Astrocyte (in vitro differentiated cells and primary cell): ENCODE measurements around the gene POU2F1. TPM values are rescaled to one million over a fixed set of nuclear protein-coding genes. Genes with fewer than 3 reads are reported as not detected.

Experiments used
- DNase-seq: peaks from one replicate; pipeline ENCODE4 v3.0.0-alpha.2; 2010; ENCODE audit warnings: low read depth
- FAIRE-seq: peaks from 2 replicates; lab custom pipeline; 2011; peaks lifted over from hg19 to GRCh38; lab: Jason Lieb, UNC
- H2AFZ ChIP-seq: 2 replicates; pipeline ENCODE4 v1.6.0; 2012; ENCODE audit warnings: low read depth, low read length, inconsistent platforms
- H3K27ac ChIP-seq: 2 replicates; pipeline ENCODE4 v1.5.1; 2011; ENCODE audit warnings: low read depth, low read length, inconsistent platforms
- H3K27me3 ChIP-seq: 2 replicates; pipeline ENCODE4 v1.6.0; 2011; ENCODE audit warnings: low read length, inconsistent platforms; ENCODE audit not compliant: insufficient read depth
- H3K36me3 ChIP-seq: 2 replicates; pipeline ENCODE4 v1.5.1; 2011; ENCODE audit warnings: low read length, inconsistent platforms; ENCODE audit not compliant: insufficient read depth
- H3K4me1 ChIP-seq: 2 replicates; pipeline ENCODE4 v1.5.1; 2011; ENCODE audit warnings: low read length, inconsistent platforms; ENCODE audit not compliant: insufficient read depth
- H3K4me2 ChIP-seq: 2 replicates; pipeline ENCODE4 v1.6.0; 2012; ENCODE audit warnings: low read length, inconsistent platforms
- H3K4me3 ChIP-seq: 2 replicates; pipeline ENCODE4 v1.5.1; 2011; ENCODE audit warnings: low read depth, mild to moderate bottlenecking, low read length, inconsistent platforms; ENCODE audit not compliant: insufficient read depth
- H3K79me2 ChIP-seq: 2 replicates; pipeline ENCODE4 v1.6.0; 2012; ENCODE audit warnings: mild to moderate bottlenecking, low read length, inconsistent platforms; ENCODE audit not compliant: insufficient read depth
- H3K9ac ChIP-seq: 2 replicates; pipeline ENCODE4 v1.6.0; 2012; ENCODE audit warnings: mild to moderate bottlenecking, low read length, inconsistent platforms
- H3K9me3 ChIP-seq: 2 replicates; pipeline ENCODE4 v1.5.1; 2012; ENCODE audit warnings: low read depth, mild to moderate bottlenecking, low read length, inconsistent platforms; ENCODE audit not compliant: insufficient read depth
- H4K20me1 ChIP-seq: 2 replicates; pipeline ENCODE4 v1.6.0; 2012; ENCODE audit warnings: low read length, inconsistent platforms; ENCODE audit not compliant: insufficient read depth
- H3K27ac Mint-ChIP-seq: one replicate; pipeline ENCODE4 v1.8.0; 2021; ENCODE audit warnings: mild to moderate bottlenecking, mixed read lengths; ENCODE audit not compliant: unreplicated experiment
- H3K27me3 Mint-ChIP-seq: one replicate; pipeline ENCODE4 v1.8.0; 2021; ENCODE audit warnings: low read depth, mixed read lengths; ENCODE audit not compliant: unreplicated experiment
- H3K36me3 Mint-ChIP-seq: one replicate; pipeline ENCODE4 v1.8.0; 2021; ENCODE audit warnings: low read depth, mixed read lengths; ENCODE audit not compliant: unreplicated experiment
- H3K4me1 Mint-ChIP-seq: one replicate; pipeline ENCODE4 v1.8.0; 2021; ENCODE audit warnings: low read depth, mixed read lengths; ENCODE audit not compliant: unreplicated experiment
- H3K4me3 Mint-ChIP-seq: one replicate; pipeline ENCODE4 v1.8.0; 2021; ENCODE audit warnings: mild to moderate bottlenecking, moderate library complexity, mixed read lengths; ENCODE audit not compliant: unreplicated experiment
- H3K9me3 Mint-ChIP-seq: one replicate; pipeline ENCODE4 v1.8.0; 2021; ENCODE audit warnings: mild to moderate bottlenecking, mixed read lengths; ENCODE audit not compliant: unreplicated experiment
- EZH2 ChIP-seq: IDR thresholded peaks from 2 replicates; pipeline ENCODE4 v1.6.1; 2012; ENCODE audit warnings: mild to moderate bottlenecking, low read length, inconsistent platforms; ENCODE audit not compliant: insufficient read depth
- total RNA-seq: library from RNA; stranded (reverse); gene quantifications from 2 replicates; pipeline ENCODE4 v1.2.1, GENCODE V29; 2021
- TF ChIP-seq, protein P1 (sequence below): IDR thresholded peaks from 2 replicates; pipeline ENCODE4 v1.5.1; 2011; ENCODE audit warnings: low read depth, mild to moderate bottlenecking, inconsistent platforms, low read length, moderate library complexity; ENCODE audit not compliant: insufficient read depth

POU2F1 gene
- total RNA-seq, 1 donor from 2014 or later = 21.7 TPM

GRCh38 chr1:167440345-167440744, 219.7 kb downstream of the POU2F1 start:
- no peak overlapping the region for H3K4me3 ChIP-seq
- H3K27me3 ChIP-seq = peaks cover 10% of the 10 kb centered on the region
- no peaks in the 10 kb centered on the region for H3K9me3 ChIP-seq
- no peak overlapping the region for H3K9ac ChIP-seq
- Mint-ChIP-seq H3K36me3 (peaks cover 2% of the 10 kb centered on the region), H3K4me1 (no peaks in the 10 kb centered on the region), H3K4me3 (no peak overlapping the region), H3K27me3 (peaks cover 66% of the 10 kb centered on the region), H3K9me3 (peaks cover 8% of the 10 kb centered on the region), H3K27ac (no peak overlapping the region)
- no peak overlapping the region for H2AFZ ChIP-seq
- H3K4me2 ChIP-seq = no peak overlapping the region
- DNase-seq = no peak
- H3K36me3 ChIP-seq = no peaks in the 10 kb centered on the region
- H3K79me2 ChIP-seq = no peaks in the 10 kb centered on the region
- H3K4me1 ChIP-seq = peaks cover 5% of the 10 kb centered on the region
- TF ChIP-seq, protein P1, sequence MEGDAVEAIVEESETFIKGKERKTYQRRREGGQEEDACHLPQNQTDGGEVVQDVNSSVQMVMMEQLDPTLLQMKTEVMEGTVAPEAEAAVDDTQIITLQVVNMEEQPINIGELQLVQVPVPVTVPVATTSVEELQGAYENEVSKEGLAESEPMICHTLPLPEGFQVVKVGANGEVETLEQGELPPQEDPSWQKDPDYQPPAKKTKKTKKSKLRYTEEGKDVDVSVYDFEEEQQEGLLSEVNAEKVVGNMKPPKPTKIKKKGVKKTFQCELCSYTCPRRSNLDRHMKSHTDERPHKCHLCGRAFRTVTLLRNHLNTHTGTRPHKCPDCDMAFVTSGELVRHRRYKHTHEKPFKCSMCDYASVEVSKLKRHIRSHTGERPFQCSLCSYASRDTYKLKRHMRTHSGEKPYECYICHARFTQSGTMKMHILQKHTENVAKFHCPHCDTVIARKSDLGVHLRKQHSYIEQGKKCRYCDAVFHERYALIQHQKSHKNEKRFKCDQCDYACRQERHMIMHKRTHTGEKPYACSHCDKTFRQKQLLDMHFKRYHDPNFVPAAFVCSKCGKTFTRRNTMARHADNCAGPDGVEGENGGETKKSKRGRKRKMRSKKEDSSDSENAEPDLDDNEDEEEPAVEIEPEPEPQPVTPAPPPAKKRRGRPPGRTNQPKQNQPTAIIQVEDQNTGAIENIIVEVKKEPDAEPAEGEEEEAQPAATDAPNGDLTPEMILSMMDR = no peak
- TF ChIP-seq EZH2 = no peak
- H4K20me1 ChIP-seq = no peaks in the 10 kb centered on the region
- no peak overlapping the region for H3K27ac ChIP-seq
- FAIRE-seq = no peak

DNA sequence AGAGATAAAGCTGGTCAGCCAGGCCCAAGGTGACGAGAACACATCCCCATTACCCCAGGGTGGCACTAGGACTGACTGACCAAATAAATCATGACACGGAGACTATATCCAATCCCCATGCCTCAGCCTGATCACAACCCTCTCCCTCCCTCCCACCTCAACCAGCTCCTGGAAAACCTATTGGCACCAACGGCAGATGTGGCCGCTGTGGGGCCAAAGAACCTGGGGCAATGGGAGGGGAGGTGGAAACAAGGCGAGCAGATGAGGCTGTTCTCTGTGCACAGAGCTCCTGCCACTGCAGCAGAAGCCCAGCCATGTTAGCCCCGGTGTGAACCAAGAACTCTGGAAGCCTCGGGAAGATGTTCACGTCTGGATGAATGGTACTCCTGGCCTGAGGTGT, 220.1 kb downstream of the POU2F1 start:
- Histone ChIP-seq H3K27ac (no peak overlapping the region), H3K9me3 (no peaks in the 10 kb centered on the region), H3K27me3 (peaks cover 10% of the 10 kb centered on the region), H3K79me2 (no peaks in the 10 kb centered on the region), H3K36me3 (no peaks in the 10 kb centered on the region), H3K9ac (no peak overlapping the region), H2AFZ (no peak overlapping the region), H3K4me3 (no peak overlapping the region), H4K20me1 (no peaks in the 10 kb centered on the region), H3K4me2 (no peak overlapping the region), H3K4me1 (peaks cover 5% of the 10 kb centered on the region)
- Mint-ChIP-seq H3K36me3 (peaks cover 2% of the 10 kb centered on the region), H3K27me3 (peaks cover 67% of the 10 kb centered on the region), H3K27ac (no peak overlapping the region), H3K4me1 (no peaks in the 10 kb centered on the region), H3K9me3 (peaks cover 8% of the 10 kb centered on the region), H3K4me3 (no peak overlapping the region)
- DNase-seq (no peak), FAIRE-seq (no peak)
- TF ChIP-seq EZH2 = no peak
- TF ChIP-seq, protein P1 = no peak

- Mint-ChIP-seq H3K4me1 (no peaks in the 10 kb centered on the region), H3K27ac (peak overlapping the region; percentile 53), H3K9me3 (peaks cover 5% of the 10 kb centered on the region), H3K4me3 (no peak overlapping the region), H3K36me3 (peaks cover 2% of the 10 kb centered on the region), H3K27me3 (peaks cover 68% of the 10 kb centered on the region)
- Histone ChIP-seq H3K27ac (no peak overlapping the region), H3K36me3 (no peaks in the 10 kb centered on the region), H3K4me3 (no peak overlapping the region), H3K27me3 (peaks cover 8% of the 10 kb centered on the region), H2AFZ (no peak overlapping the region), H3K79me2 (no peaks in the 10 kb centered on the region), H3K9me3 (no peaks in the 10 kb centered on the region), H3K9ac (no peak overlapping the region), H3K4me2 (no peak overlapping the region), H4K20me1 (no peaks in the 10 kb centered on the region), H3K4me1 (peaks cover 5% of the 10 kb centered on the region)
- TF ChIP-seq, protein P1 = no peak
- no peak for TF ChIP-seq EZH2
- no peak for DNase-seq
- FAIRE-seq = no peak
Observed at GRCh38 chr1:167441222-167441621, 220.5 kb downstream of the POU2F1 start.
